Stimulated activated CD8-positive, alpha-beta memory T cell treated with anti-CD3 and anti-CD28 coated beads, Interleukin-15, amount 100 ng/mL, for 48 hours (primary cell): ENCODE data around the gene CTNNA2.
"Not testable (repeated sequence)": the region's sequence is repeated elsewhere in the genome, so short reads cannot be mapped to it uniquely, and the experiment has no call there.

Experiments used
- DNase-seq, 2 donors: peaks; one replicate each; pipeline ENCODE4 v3.0.0-alpha.2; 2020; ENCODE audit warnings: low read depth in 2 of 2

CTNNA2 gene

GRCh38 chr2:80030135-80030534 lies 517.3 kb downstream of the CTNNA2 start:
- DNase-seq, result no peak

- DNase-seq, result not testable (repeated sequence)
Measured at GRCh38 chr2:80032684-80033083, 519.8 kb downstream of the CTNNA2 start.

DNA sequence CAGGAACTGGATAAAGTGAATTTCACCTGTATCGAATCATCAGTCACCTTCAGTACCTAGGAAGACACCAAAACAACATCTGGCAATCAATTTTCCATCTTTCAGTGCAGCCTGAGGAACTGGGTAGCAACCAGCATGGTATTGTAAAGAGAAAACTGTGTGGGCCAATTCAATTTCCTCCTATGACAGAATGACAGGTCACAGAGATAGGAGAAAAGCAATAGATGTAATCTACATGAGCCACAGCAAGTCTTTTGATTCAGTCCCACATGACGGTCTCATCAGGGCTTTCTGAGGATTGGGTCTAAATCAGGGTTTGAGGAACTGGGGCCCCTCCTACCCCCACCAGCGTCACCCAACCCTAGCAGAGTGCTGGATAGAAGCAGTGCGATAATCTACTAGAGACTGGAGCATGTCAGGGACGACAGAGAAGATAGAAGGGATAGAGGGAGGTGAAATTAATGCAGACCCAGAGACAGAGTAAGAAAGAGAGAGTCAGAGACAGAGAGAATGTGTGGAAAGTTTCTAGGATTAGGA lies 523.0 kb downstream of the CTNNA2 start:
- DNase-seq, result no peak

DNA sequence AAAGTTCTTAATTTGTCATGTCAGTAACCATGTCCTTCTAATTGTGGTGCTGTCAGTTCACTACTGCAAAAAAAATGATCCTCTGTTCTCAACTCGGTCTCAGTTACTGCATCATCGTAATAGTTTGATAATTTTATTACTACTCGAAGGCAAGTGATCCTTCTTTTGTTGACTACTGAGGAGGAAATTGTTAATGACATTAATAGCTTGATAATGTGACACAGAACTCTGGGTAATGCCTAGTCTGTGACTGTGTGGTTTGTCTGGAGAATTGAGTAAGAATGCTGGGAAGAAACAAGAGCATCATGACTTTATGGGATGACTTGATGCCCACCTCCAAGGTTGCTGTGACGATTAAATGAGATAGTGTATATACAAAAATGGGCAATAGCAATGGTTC lies 524.5 kb downstream of the CTNNA2 start:
- no peak for DNase-seq

DNA sequence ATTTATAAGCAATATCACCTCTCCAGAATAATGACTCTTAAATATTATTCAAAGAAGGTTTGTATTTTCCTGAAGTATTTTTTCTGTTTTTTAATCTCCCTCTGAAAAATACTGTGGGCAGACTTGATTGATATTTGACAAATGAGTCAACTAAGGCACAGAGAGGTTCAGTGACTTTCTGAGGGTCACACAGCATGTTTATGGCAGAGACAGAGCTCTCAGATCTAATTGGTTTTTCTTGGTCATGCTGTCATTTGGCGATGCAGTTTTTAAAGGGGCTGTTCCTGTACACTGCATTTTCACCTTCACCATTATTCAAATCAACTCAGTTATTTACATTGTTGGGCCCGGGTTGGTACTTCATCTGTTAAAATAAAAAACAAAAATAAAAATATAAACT lies 527.4 kb downstream of the CTNNA2 start:
- DNase-seq, result no peak

DNA sequence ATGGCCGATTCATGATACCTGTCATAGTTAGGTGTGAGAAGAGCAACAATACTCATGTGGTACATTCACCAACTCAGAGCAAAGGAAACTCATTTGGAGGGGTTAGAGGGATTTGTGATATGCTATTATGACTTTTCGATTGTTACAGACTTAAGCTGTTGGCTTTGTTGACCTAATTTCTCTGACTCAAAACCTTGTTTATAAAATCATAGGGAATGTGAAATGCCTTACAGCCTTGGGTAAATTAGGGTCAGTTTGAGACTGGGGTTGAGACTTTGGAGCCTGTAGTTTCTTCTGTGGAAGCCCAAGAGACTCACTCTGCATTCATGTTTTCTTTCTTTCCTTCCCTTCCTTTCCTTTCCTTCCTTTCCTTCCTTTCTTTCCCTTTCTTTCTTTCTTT lies 529.8 kb downstream of the CTNNA2 start:
- DNase-seq, result no peak

- no peak for DNase-seq
Measured at GRCh38 chr2:80048296-80048695, 535.4 kb downstream of the CTNNA2 start.

GRCh38 chr2:80050246-80050645 lies 537.4 kb downstream of the CTNNA2 start:
- no peak for DNase-seq

DNA sequence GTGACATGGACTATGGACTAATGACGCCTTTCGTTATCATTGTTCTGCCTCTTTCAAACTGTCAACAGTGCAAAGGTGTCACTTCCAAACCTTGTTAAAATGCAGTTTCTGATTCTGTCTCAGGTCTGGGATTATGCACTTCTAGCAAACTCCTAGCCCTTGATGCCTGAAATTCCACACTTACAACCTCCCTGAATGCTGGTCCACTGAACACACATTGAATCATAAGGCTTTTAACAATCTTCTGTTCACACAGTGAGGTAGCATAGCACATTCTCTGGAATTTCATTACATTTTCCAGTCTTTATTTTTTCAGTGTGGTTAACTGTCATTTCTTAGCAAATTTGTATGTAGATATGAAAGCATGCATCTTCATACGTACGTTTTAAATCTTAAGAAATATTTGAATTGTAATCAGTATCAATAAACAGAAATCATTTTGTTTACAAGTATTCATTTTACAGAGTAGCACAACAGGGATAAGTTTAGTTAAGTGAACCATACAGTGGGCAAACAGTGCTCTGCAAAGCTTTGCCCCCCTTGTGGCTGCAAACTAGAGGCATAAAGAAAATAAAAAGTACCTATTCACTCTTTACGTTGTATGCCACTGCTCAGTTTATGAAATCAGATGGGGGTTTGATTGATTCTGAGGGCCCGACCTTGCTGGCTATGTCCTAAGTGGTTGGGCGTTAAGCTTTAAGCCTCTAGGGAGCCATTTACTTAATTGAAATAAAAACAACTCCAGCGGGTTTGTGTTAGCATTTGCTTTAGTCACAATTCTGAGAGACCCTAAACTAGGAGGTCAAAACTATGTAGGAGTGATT lies 540.9 kb downstream of the CTNNA2 start:
- no peak for DNase-seq

DNA sequence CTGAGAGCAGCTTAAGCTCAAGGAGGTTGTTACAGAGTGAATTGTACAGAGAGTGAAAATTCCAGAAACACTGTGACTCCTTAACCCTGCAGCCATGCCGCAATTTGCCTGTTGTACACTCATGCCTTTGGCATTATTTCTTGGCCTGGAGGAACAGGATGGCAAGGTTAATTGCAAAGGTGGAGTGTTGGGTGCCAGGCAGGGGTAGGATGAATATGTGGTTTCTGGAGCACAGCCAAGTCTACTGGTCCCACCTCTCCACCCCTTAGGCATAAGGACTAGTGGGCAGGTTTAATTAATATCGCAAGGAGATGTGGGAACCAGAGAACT lies 541.5 kb downstream of the CTNNA2 start:
- DNase-seq, result no peak

DNA sequence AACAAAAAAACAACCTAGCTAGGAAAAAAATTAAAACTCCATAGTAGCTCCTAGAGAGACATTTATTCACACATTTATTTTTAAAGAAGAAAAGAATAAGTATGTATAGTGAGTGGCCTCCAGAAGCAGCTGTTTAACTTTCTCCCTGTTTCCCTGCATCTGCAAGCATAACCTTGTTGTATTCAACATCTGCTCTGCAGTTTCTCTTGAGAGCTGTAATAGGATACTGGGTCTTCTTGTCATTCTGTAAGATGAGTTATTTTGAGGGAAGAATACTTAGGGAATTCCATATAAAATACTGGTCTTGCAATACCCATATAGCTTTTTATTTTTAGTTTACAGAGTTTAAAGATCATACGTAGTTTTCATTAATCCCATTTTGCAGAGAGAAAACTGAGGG lies 545.1 kb downstream of the CTNNA2 start:
- DNase-seq, result no peak

- DNase-seq, result no peak
Measured at GRCh38 chr2:80058562-80058961, 545.7 kb downstream of the CTNNA2 start.

DNA sequence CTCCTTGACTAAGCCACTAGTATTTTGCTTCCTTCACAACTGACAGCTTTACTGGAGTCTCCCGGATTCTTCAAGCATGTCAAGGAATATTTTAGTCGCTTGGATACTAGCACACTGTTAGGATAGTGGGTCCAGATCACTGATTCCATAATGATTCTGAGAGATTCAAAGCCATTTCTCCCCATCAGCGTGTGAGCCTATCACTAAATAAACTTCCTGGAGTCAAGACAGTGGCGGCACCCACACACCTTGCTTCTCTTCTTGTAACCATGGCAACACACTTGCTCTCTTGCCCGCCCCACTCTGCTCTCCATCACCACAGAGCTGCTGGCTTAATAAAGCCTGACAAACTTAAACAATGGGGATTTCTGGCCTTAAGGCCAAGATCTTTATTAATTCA lies 546.6 kb downstream of the CTNNA2 start:
- no peak for DNase-seq

DNA sequence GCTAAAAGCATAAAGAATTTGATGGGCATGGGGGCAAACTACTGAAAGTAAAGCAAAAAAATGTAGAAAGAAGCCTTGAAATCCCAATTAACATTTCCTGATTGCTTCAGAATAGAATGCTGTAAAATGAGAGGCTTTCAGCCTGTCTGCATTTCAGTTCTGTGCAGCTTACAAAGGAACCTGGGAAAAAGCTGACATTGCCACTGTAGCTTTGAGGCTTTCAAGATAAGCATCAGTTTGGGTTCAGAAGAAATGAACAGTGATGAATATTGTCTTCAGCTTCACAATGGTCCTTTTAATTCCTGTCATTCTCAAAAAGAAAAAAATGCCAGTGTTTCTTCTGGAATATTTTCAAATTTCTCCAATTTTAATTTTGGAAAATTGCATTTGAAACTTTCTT lies 549.0 kb downstream of the CTNNA2 start:
- no peak for DNase-seq

DNA sequence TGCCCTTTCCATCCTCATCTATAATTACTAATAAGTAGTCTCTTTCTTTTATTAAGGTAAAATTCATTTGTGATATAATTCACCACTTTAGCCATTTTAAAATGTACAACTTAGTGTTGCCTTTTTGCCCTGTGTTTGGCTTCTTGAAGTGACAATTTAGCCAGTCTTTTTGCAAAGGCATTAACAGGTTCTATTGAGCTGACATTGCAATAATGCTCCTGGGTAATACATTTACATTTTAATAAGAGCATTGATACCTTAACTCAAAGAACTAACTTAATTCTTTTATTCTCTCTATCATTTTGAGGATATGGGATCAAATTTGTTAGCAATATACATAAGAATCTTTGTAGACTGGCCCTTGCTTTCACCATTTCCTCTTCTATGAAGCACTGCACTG lies 549.4 kb downstream of the CTNNA2 start:
- DNase-seq, result no peak

DNA sequence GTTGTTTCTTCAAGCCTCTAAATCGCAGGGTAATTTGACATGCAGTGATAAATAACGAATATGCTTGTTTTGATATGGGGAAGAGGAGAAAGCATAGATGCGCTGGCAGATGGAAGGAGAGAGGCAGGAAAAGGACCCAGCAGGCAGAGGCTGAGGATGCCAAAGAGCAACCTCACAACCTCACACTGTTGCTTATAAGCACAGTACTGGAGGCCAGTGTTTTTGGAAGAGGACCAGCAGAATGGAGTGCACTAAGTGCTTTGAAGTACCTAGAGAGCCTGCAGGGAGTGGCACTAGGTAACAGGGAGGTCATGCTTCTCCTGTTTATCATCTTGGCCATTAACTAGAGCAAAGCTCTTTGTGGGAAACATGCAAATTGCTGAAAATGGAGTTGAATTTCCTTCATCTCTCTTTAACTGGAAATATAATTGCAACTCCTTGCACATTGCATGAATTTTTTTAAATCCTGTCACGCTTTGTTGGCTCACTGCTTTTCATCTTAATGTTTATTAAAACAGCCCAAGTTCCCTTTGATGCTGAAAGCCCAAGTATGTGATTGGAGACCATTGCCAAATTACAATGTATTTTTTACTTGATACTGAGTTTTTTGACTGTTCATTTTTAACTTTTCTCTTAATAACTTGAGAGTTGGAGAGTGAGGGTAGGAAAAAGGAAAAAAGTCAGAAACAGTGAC lies 555.3 kb downstream of the CTNNA2 start:
- DNase-seq, result no peak

- DNase-seq, result no peak
Measured at GRCh38 chr2:80070587-80070986, 557.7 kb downstream of the CTNNA2 start.

- DNase-seq, result no peak
Measured at GRCh38 chr2:80071941-80072340, 559.1 kb downstream of the CTNNA2 start.

DNA sequence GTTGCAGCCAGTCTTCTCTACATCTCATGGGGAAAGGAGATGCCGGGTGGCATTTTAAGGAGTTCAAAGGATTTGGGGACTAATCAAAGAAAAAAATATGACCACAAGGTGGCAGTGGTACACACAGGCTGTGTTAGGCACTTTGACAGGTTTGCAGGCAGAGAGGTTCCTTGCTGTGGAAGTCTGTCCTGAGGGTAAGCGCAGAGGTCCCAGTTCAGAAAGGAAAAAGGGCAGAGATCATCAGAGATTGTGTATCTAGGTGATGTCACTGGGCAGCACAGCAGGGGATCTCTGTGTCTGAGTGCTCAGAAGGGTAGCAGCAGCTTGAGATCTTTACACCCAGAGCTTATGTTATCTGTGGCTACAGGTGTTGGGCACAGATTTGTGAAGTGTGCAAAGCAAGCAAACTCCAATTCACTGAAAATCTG lies 560.3 kb downstream of the CTNNA2 start:
- DNase-seq, result no peak

- no peak for DNase-seq
Measured at GRCh38 chr2:80074321-80075070, 561.6 kb downstream of the CTNNA2 start.

GRCh38 chr2:80075719-80076118 lies 562.9 kb downstream of the CTNNA2 start:
- DNase-seq, result no peak

- DNase-seq, result no peak
Measured at GRCh38 chr2:80078290-80079036, 565.6 kb downstream of the CTNNA2 start.
